ENCODE measurements around the gene MARCHF10.

MARCHF10 gene

DNA sequence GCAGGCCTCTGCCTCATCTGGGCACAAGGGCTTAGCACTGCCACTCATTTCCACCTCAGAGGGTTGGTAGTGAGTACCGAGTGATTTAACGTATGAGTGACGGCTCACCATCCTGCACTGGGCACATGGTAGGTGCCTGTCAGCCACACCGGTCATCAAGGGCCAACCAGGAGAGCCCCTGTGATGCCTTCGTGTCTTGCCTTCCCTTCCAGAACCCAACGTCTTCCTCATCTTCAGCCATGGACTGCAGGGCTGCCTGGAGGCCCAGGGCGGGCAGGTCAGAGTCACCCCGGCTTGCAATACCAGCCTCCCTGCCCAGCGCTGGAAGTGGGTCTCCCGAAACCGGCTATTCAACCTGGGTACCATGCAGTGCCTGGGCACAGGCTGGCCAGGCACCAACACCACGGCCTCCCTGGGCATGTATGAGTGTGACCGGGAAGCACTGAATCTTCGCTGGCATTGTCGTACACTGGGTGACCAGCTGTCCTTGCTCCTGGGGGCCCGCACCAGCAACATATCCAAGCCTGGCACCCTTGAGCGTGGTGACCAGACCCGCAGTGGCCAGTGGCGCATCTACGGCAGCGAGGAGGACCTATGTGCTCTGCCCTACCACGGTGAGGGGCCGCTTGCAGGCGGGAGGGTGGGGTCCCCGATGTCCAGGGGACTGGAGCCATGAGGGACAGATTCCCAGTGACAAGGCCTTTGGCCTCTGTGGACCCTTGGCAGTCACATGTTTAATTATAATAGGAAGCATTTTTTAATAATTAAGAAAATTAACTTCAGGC is 143.6 kb downstream of the MARCHF10 start:
- Histone ChIP-seq H4K20me1 (ENCODE audit: insufficient read depth, low read length, poor library complexity, severe bottlenecking) (no peaks in the 10 kb centered on the region), H3K4me3 (ENCODE audit: low read length, poor library complexity, severe bottlenecking) (no peak overlapping the region), H3K4me2 (ENCODE audit: low read depth, low read length, poor library complexity, severe bottlenecking) (no peak overlapping the region)

DNA sequence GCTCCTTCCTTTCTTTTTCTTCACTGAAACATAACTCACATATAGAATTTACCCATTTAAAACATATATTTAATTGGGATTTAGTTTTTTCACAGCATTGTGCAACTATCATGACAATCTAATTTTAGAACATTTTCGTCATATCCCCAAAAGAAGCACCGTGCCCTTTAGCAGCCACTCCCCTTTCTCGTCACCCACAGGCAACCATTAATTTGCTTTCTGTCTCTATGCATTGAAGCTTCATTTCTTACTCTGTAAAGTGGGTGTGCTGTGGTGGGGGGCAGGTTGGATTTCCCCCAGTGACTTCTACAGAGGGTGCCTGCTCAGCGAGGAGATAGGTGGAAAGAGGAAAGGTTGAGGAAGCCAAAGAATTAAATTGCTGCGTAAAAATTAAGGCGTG is 144.8 kb downstream of the MARCHF10 start:
- H3K9me2 ChIP-seq (replicated peaks; ENCODE audit: low read depth, low read length), result no peaks in the 10 kb centered on the region
- no peak overlapping the region for H3K4me2 ChIP-seq (ENCODE audit: low read depth, low read length, poor library complexity, severe bottlenecking)
- no peak overlapping the region for H2AFZ ChIP-seq (ENCODE audit: low read length)
- H3K36me3 ChIP-seq (ENCODE audit: insufficient read depth, low read length), result no peaks in the 10 kb centered on the region
- H3K4me3 ChIP-seq (ENCODE audit: low read length, poor library complexity, severe bottlenecking), result no peak overlapping the region
- no peaks in the 10 kb centered on the region for H3F3A ChIP-seq (ENCODE audit: low read depth)
- no peaks in the 10 kb centered on the region for H3K9me3 ChIP-seq (ENCODE audit: insufficient read depth, low read depth, low read length)
- H3K27me3 ChIP-seq (ENCODE audit: insufficient read depth, low read length, poor library complexity, severe bottlenecking), result no peaks in the 10 kb centered on the region
- H3K4me1 ChIP-seq (ENCODE audit: insufficient read depth, low read length, poor library complexity, severe bottlenecking), result no peaks in the 10 kb centered on the region
- TF ChIP-seq, protein P1, sequence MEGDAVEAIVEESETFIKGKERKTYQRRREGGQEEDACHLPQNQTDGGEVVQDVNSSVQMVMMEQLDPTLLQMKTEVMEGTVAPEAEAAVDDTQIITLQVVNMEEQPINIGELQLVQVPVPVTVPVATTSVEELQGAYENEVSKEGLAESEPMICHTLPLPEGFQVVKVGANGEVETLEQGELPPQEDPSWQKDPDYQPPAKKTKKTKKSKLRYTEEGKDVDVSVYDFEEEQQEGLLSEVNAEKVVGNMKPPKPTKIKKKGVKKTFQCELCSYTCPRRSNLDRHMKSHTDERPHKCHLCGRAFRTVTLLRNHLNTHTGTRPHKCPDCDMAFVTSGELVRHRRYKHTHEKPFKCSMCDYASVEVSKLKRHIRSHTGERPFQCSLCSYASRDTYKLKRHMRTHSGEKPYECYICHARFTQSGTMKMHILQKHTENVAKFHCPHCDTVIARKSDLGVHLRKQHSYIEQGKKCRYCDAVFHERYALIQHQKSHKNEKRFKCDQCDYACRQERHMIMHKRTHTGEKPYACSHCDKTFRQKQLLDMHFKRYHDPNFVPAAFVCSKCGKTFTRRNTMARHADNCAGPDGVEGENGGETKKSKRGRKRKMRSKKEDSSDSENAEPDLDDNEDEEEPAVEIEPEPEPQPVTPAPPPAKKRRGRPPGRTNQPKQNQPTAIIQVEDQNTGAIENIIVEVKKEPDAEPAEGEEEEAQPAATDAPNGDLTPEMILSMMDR (conservative IDR thresholded peaks at IDR 0.05; ENCODE audit: low read length), result no peak
- no peak for TF ChIP-seq EZH2phosphoT487 (IDR thresholded peaks at IDR 0.05; ENCODE audit: borderline replicate concordance)
- no peaks in the 10 kb centered on the region for H4K20me1 ChIP-seq (ENCODE audit: insufficient read depth, low read length, poor library complexity, severe bottlenecking)
- no peak overlapping the region for H3K9ac ChIP-seq (ENCODE audit: low read depth, low read length, poor library complexity, severe bottlenecking)
- no peaks in the 10 kb centered on the region for H3K79me2 ChIP-seq (ENCODE audit: insufficient read depth, low read length)

More for the DNA sequence above, 143.6 kb downstream of the MARCHF10 start:
- Histone ChIP-seq H3K27me3 (ENCODE audit: insufficient read depth, low read length, poor library complexity, severe bottlenecking) (no peaks in the 10 kb centered on the region), H3K79me2 (ENCODE audit: insufficient read depth, low read length) (no peaks in the 10 kb centered on the region), H3K36me3 (ENCODE audit: insufficient read depth, low read length) (no peaks in the 10 kb centered on the region), H3K4me1 (ENCODE audit: insufficient read depth, low read length, poor library complexity, severe bottlenecking) (no peaks in the 10 kb centered on the region), H3F3A (ENCODE audit: low read depth) (no peaks in the 10 kb centered on the region), H2AFZ (ENCODE audit: low read length) (no peak overlapping the region), H3K9me3 (ENCODE audit: insufficient read depth, low read depth, low read length) (no peaks in the 10 kb centered on the region), H3K9me2 (replicated peaks; ENCODE audit: low read depth, low read length) (no peaks in the 10 kb centered on the region), H3K9ac (ENCODE audit: low read depth, low read length, poor library complexity, severe bottlenecking) (no peak overlapping the region)
- TF ChIP-seq EZH2phosphoT487 (IDR thresholded peaks at IDR 0.05; ENCODE audit: borderline replicate concordance), result no peak
- TF ChIP-seq, protein P1 (conservative IDR thresholded peaks at IDR 0.05; ENCODE audit: low read length), result no peak

DNA sequence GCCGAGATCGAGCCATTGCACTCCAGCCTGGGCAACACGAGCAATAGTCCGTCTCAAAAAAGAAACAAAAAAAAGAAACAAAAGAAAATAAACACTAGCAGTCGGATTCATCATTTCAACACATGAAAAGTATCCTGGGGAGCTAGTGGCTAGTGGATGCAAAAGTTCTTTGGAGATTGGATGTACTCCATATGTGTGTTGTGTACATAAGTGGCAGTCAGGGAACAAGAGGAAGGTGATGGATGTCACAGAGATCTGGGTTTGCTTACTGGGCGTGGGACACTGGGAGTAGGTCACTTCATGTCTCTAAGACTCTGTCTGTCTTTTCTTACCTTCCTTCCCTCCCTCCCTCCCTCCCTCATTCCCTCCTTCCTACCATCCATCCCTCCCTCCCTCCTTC is 145.3 kb downstream of the MARCHF10 start:
- Histone ChIP-seq H3K4me1 (ENCODE audit: insufficient read depth, low read length, poor library complexity, severe bottlenecking) (no peaks in the 10 kb centered on the region), H3K9ac (ENCODE audit: low read depth, low read length, poor library complexity, severe bottlenecking) (no peak overlapping the region), H3K9me3 (ENCODE audit: insufficient read depth, low read depth, low read length) (no peaks in the 10 kb centered on the region), H4K20me1 (ENCODE audit: insufficient read depth, low read length, poor library complexity, severe bottlenecking) (no peaks in the 10 kb centered on the region), H3K79me2 (ENCODE audit: insufficient read depth, low read length) (no peaks in the 10 kb centered on the region), H3K4me2 (ENCODE audit: low read depth, low read length, poor library complexity, severe bottlenecking) (no peak overlapping the region), H2AFZ (ENCODE audit: low read length) (no peak overlapping the region), H3K9me2 (replicated peaks; ENCODE audit: low read depth, low read length) (no peaks in the 10 kb centered on the region), H3K36me3 (ENCODE audit: insufficient read depth, low read length) (no peaks in the 10 kb centered on the region), H3K27me3 (ENCODE audit: insufficient read depth, low read length, poor library complexity, severe bottlenecking) (no peaks in the 10 kb centered on the region), H3K4me3 (ENCODE audit: low read length, poor library complexity, severe bottlenecking) (no peak overlapping the region), H3F3A (ENCODE audit: low read depth) (no peaks in the 10 kb centered on the region)
- TF ChIP-seq, protein P1 (conservative IDR thresholded peaks at IDR 0.05; ENCODE audit: low read length), result no peak
- no peak for TF ChIP-seq EZH2phosphoT487 (IDR thresholded peaks at IDR 0.05; ENCODE audit: borderline replicate concordance)

Measured in Loucy (cell line).